Activated naive CD4-positive, alpha-beta T cell treated with Interleukin-2 at 50 U/mL for 16 hours (primary cell): Measurements from ENCODE around the gene KCNAB3.
A peak's percentile ranks its signal among the peaks of the same experiment; 100 is the strongest.

Source experiments
- DNase-seq: peaks from one replicate; pipeline ENCODE4 v3.0.0-alpha.2; 2020

The KCNAB3 gene

GRCh38 chr17:7940034-7940433 is 10.4 kb upstream of the KCNAB3 start:
- DNase-seq = no peak

GRCh38 chr17:7935859-7936258 is 6.2 kb upstream of the KCNAB3 start:
- DNase-seq = no peak

GRCh38 chr17:7932949-7933348 is 3.3 kb upstream of the KCNAB3 start:
- peak; percentile 25 for DNase-seq

GRCh38 chr17:7932483-7932891 is 2.8 kb upstream of the KCNAB3 start:
- peak; percentile 4 for DNase-seq

GRCh38 chr17:7931709-7932482 is 2.2 kb upstream of the KCNAB3 start, which contains the start of the genes CNTROB and TRAPPC1:
Gene CNTROB (plus strand): TSS chr17:7932206. CDS start chr17:7933080, 874 bp downstream.
Gene TRAPPC1 (minus strand): TSS chr17:7931946. CDS start chr17:7931829, 117 bp downstream.
- peak; percentile 100 for DNase-seq

GRCh38 chr17:7930841-7931631 is 1.4 kb upstream of the KCNAB3 start:
- no peak for DNase-seq

GRCh38 chr17:7927596-7927995 is 2.1 kb downstream of the KCNAB3 start:
- no peak for DNase-seq

- peak; percentile 85 for DNase-seq
Observed at GRCh38 chr17:7922845-7923628, 6.6 kb downstream of the KCNAB3 start.

GRCh38 chr17:7922269-7922844 is 7.3 kb downstream of the KCNAB3 start:
- DNase-seq = no peak

GRCh38 chr17:7916808-7917207 is 12.8 kb downstream of the KCNAB3 start:
- DNase-seq = no peak

GRCh38 chr17:7916385-7916682 is 13.3 kb downstream of the KCNAB3 start:
- DNase-seq = no peak

- peak; percentile 85 for DNase-seq
Observed at GRCh38 chr17:7915611-7916384, 13.9 kb downstream of the KCNAB3 start, which contains the start of gene RNF227. Gene RNF227 (minus strand): TSS chr17:7916289. CDS start chr17:7916195, 94 bp downstream.

- no peak for DNase-seq
Observed at GRCh38 chr17:7915179-7915610, 14.5 kb downstream of the KCNAB3 start.

GRCh38 chr17:7912927-7913524 is 16.6 kb downstream of the KCNAB3 start:
- peak; percentile 28 for DNase-seq

- DNase-seq = no peak
Observed at GRCh38 chr17:7911116-7911515, 18.5 kb downstream of the KCNAB3 start.

- no peak for DNase-seq
Observed at GRCh38 chr17:7910711-7911110, 18.9 kb downstream of the KCNAB3 start.

GRCh38 chr17:7910281-7910680 is 19.4 kb downstream of the KCNAB3 start:
- DNase-seq = no peak

- DNase-seq = no peak
Observed at GRCh38 chr17:7909089-7909488, 20.6 kb downstream of the KCNAB3 start.

GRCh38 chr17:7903154-7904103 is 26.2 kb downstream of the KCNAB3 start:
- DNase-seq = no peak

GRCh38 chr17:7897773-7898172 is 31.9 kb downstream of the KCNAB3 start:
- peak; percentile 16 for DNase-seq
